Neural cell (in vitro differentiated cells): ENCODE measurements around the gene PTPRZ1. TPM values are rescaled to one million over a fixed set of nuclear protein-coding genes. Genes with fewer than 3 reads are reported as not detected.

Experiments
- H2AFZ ChIP-seq: fragments of 200-600, 300-800 bp; sonication (generic), shearing (Covaris generic); 2 replicates; pipeline ENCODE4 v1.6.0; 2014; ENCODE audit warnings: low read depth, mild to moderate bottlenecking, antibody characterized with exemption, low read length, moderate library complexity
- H3F3A ChIP-seq: fragments of 200-600 bp; shearing (Covaris generic); 2 replicates; pipeline ENCODE4 v1.6.1; 2016; ENCODE audit warnings: mild to moderate bottlenecking, moderate library complexity, mixed read lengths, antibody characterized with exemption, low read length; ENCODE audit not compliant: insufficient read depth, poor library complexity, severe bottlenecking
- H3K27ac ChIP-seq: fragments of 200-600, 300-800 bp; sonication (generic), shearing (Covaris generic); 2 replicates; pipeline ENCODE4 v1.5.1; 2014; ENCODE audit warnings: mild to moderate bottlenecking, low read length, moderate library complexity
- H3K27me3 ChIP-seq: fragments of 300-800, 200-600 bp; sonication (generic), shearing (Covaris generic); 2 replicates; pipeline ENCODE4 v1.6.0; 2014; ENCODE audit warnings: mild to moderate bottlenecking, low read depth, low read length, moderate library complexity; ENCODE audit not compliant: insufficient read depth
- H3K36me3 ChIP-seq: fragments of 300-800, 200-600 bp; sonication (generic), shearing (Covaris generic); 2 replicates; pipeline ENCODE4 v1.5.1; 2014; ENCODE audit warnings: mild to moderate bottlenecking, antibody characterized with exemption, low read length, moderate library complexity; ENCODE audit not compliant: insufficient read depth
- H3K4me2 ChIP-seq: fragments of 300-800, 200-600 bp; sonication (generic), shearing (Covaris generic); 2 replicates; pipeline ENCODE4 v1.6.0; 2014; ENCODE audit warnings: mild to moderate bottlenecking, low read length
- H3K4me3 ChIP-seq: fragments of 300-800, 200-600 bp; sonication (generic), shearing (Covaris generic); 2 replicates; pipeline ENCODE4 v1.5.1; 2014; ENCODE audit warnings: mild to moderate bottlenecking, low read length, moderate library complexity
- H3K79me2 ChIP-seq: fragments of 200-600 bp; shearing (Covaris generic); replicated peaks from 2 replicates; pipeline ENCODE4 v1.6.0; 2014; ENCODE audit warnings: mild to moderate bottlenecking, low read length, moderate library complexity; ENCODE audit not compliant: insufficient read depth
- H3K9ac ChIP-seq: fragments of 300-800, 200-600 bp; sonication (generic), shearing (Covaris generic); 2 replicates; pipeline ENCODE4 v1.6.1; 2016; ENCODE audit warnings: mild to moderate bottlenecking, low read length, mixed read lengths
- H3K9me2 ChIP-seq: fragments of 200-600 bp; shearing (Covaris generic); 2 replicates; pipeline ENCODE4 v1.6.1; 2016; ENCODE audit warnings: mild to moderate bottlenecking, low read length, mixed read lengths; ENCODE audit not compliant: insufficient read depth
- H3K9me3 ChIP-seq: fragments of 200-600, 300-800 bp; sonication (generic), shearing (Covaris generic); 2 replicates; pipeline ENCODE4 v1.6.1; 2016; ENCODE audit warnings: mild to moderate bottlenecking, mixed run types, low read length, moderate library complexity, mixed read lengths
- H4K20me1 ChIP-seq: fragments of 200-600 bp; shearing (Covaris generic); 2 replicates; pipeline ENCODE4 v1.6.1; 2016; ENCODE audit warnings: mild to moderate bottlenecking, mixed run types; ENCODE audit not compliant: insufficient read depth
- EP300 ChIP-seq: fragments of 450-650 bp; conservative IDR thresholded peaks from 2 replicates; pipeline ENCODE4 v1.6.1; 2014; ENCODE audit warnings: antibody characterized with exemption, mild to moderate bottlenecking, moderate library complexity; ENCODE audit not compliant: poor library complexity, severe bottlenecking
- EZH2 ChIP-seq: fragments of 200-600, 300-800 bp; shearing (Covaris generic), sonication (generic); IDR thresholded peaks from 2 replicates; pipeline ENCODE4 v1.6.1; 2014; ENCODE audit warnings: antibody characterized with exemption, low read length, borderline replicate concordance, mild to moderate bottlenecking; ENCODE audit not compliant: insufficient read depth, poor library complexity, severe bottlenecking
- MXI1 ChIP-seq: fragments of 450-650 bp; conservative IDR thresholded peaks from 2 replicates; pipeline ENCODE4 v1.6.1; 2014; ENCODE audit warnings: antibody characterized with exemption, mild to moderate bottlenecking; ENCODE audit not compliant: poor library complexity, severe bottlenecking
- POLR2AphosphoS5 ChIP-seq: IDR thresholded peaks from 2 replicates; pipeline ENCODE4 v1.6.1; 2012
- RAD21 ChIP-seq: fragments of 450-650 bp; conservative IDR thresholded peaks from 2 replicates; pipeline ENCODE4 v1.6.1; 2014; ENCODE audit warnings: antibody characterized with exemption, mild to moderate bottlenecking, moderate library complexity
- SMC3 ChIP-seq: fragments of 450-650 bp; conservative IDR thresholded peaks from 2 replicates; pipeline ENCODE4 v1.6.1; 2014; ENCODE audit warnings: antibody characterized with exemption, mild to moderate bottlenecking, moderate library complexity; ENCODE audit not compliant: poor library complexity
- TAF1 ChIP-seq: IDR thresholded peaks from 2 replicates; pipeline ENCODE4 v1.6.1; 2012; ENCODE audit warnings: low read depth
- polyA plus RNA-seq: library from polyadenylated mRNA; depleted of rRNA; stranded (reverse); fragments of >200 nt; gene quantifications from 2 replicates; pipeline ENCODE4 v1.2.3, GENCODE V29; 2014
- TF ChIP-seq, protein P1 (sequence below): IDR thresholded peaks from 2 replicates; pipeline ENCODE4 v1.6.1; 2012; ENCODE audit warnings: borderline replicate concordance
- TF ChIP-seq, protein P2 (sequence below): fragments of 450-650 bp; IDR thresholded peaks from 2 replicates; pipeline ENCODE4 v1.5.1; 2014; ENCODE audit warnings: antibody characterized with exemption, mild to moderate bottlenecking, moderate library complexity; ENCODE audit not compliant: poor library complexity, severe bottlenecking

PTPRZ1 gene
- polyA plus RNA-seq, 1 donor from 2014 or later: 11.8 TPM

DNA sequence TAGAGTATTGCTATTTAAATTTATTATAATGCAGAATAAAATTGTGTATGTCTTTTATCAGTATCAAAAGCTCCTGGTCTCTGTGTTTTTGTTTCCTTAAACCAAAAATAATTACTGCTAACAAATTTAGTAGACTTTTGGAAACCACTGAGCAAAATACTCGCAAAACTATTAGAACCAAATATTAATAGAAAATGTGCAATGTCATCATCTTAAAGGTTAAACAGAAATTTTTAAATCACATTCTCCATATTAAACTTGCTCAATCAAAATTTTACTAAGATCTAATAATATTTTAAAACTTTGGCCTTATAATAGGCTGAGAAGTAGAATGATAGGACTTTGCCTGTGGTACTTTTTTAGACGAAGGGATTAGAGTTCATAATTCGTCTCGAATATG is 222.7 kb downstream of the PTPRZ1 start:
- H3K27ac ChIP-seq: no peak overlapping the region
- H3K9me2 ChIP-seq: no peaks in the 10 kb centered on the region
- no peak overlapping the region for H2AFZ ChIP-seq
- H4K20me1 ChIP-seq: no peaks in the 10 kb centered on the region
- no peaks in the 10 kb centered on the region for H3K27me3 ChIP-seq
- no peaks in the 10 kb centered on the region for H3K36me3 ChIP-seq
- H3K4me2 ChIP-seq: no peak overlapping the region
- TF ChIP-seq MXI1 (no peak), TAF1 (no peak), POLR2AphosphoS5 (no peak)
- no peaks in the 10 kb centered on the region for H3K9me3 ChIP-seq
- no peak overlapping the region for H3K9ac ChIP-seq
- H3F3A ChIP-seq: no peaks in the 10 kb centered on the region
- H3K4me3 ChIP-seq: no peak overlapping the region
- no peaks in the 10 kb centered on the region for H3K79me2 ChIP-seq

DNA sequence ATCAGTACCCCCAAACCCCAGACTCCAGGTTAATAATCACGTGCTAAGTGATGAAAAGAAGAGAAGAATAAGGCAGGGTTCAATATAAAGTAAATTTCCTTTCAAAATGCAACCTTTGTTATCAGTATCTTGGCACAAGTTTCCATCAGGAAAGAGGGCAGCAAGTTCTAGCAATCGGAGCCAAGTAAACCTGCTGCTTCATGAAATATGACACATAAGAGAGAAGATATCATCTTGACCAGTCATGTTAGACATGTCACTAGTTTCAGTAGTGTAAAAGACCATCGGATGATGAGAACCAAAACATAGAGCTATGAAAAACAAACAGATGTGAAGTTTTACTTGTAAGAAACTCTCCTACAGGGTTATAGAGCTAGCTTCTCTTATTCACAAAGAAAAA is 227.1 kb downstream of the PTPRZ1 start:
- Histone ChIP-seq H2AFZ (no peak overlapping the region), H3K4me2 (no peak overlapping the region), H3K27ac (no peak overlapping the region), H3F3A (no peaks in the 10 kb centered on the region), H3K27me3 (no peaks in the 10 kb centered on the region), H3K9me3 (peaks cover 5% of the 10 kb centered on the region), H3K9ac (no peak overlapping the region), H3K9me2 (no peaks in the 10 kb centered on the region), H3K4me3 (no peak overlapping the region), H3K79me2 (no peaks in the 10 kb centered on the region), H4K20me1 (no peaks in the 10 kb centered on the region), H3K36me3 (no peaks in the 10 kb centered on the region)
- TF ChIP-seq, protein P1, sequence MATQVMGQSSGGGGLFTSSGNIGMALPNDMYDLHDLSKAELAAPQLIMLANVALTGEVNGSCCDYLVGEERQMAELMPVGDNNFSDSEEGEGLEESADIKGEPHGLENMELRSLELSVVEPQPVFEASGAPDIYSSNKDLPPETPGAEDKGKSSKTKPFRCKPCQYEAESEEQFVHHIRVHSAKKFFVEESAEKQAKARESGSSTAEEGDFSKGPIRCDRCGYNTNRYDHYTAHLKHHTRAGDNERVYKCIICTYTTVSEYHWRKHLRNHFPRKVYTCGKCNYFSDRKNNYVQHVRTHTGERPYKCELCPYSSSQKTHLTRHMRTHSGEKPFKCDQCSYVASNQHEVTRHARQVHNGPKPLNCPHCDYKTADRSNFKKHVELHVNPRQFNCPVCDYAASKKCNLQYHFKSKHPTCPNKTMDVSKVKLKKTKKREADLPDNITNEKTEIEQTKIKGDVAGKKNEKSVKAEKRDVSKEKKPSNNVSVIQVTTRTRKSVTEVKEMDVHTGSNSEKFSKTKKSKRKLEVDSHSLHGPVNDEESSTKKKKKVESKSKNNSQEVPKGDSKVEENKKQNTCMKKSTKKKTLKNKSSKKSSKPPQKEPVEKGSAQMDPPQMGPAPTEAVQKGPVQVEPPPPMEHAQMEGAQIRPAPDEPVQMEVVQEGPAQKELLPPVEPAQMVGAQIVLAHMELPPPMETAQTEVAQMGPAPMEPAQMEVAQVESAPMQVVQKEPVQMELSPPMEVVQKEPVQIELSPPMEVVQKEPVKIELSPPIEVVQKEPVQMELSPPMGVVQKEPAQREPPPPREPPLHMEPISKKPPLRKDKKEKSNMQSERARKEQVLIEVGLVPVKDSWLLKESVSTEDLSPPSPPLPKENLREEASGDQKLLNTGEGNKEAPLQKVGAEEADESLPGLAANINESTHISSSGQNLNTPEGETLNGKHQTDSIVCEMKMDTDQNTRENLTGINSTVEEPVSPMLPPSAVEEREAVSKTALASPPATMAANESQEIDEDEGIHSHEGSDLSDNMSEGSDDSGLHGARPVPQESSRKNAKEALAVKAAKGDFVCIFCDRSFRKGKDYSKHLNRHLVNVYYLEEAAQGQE: no peak
- TF ChIP-seq, protein P2, sequence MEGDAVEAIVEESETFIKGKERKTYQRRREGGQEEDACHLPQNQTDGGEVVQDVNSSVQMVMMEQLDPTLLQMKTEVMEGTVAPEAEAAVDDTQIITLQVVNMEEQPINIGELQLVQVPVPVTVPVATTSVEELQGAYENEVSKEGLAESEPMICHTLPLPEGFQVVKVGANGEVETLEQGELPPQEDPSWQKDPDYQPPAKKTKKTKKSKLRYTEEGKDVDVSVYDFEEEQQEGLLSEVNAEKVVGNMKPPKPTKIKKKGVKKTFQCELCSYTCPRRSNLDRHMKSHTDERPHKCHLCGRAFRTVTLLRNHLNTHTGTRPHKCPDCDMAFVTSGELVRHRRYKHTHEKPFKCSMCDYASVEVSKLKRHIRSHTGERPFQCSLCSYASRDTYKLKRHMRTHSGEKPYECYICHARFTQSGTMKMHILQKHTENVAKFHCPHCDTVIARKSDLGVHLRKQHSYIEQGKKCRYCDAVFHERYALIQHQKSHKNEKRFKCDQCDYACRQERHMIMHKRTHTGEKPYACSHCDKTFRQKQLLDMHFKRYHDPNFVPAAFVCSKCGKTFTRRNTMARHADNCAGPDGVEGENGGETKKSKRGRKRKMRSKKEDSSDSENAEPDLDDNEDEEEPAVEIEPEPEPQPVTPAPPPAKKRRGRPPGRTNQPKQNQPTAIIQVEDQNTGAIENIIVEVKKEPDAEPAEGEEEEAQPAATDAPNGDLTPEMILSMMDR: no peak
- TF ChIP-seq EZH2 (no peak), TAF1 (no peak), RAD21 (no peak), POLR2AphosphoS5 (no peak), SMC3 (no peak), EP300 (no peak)

DNA sequence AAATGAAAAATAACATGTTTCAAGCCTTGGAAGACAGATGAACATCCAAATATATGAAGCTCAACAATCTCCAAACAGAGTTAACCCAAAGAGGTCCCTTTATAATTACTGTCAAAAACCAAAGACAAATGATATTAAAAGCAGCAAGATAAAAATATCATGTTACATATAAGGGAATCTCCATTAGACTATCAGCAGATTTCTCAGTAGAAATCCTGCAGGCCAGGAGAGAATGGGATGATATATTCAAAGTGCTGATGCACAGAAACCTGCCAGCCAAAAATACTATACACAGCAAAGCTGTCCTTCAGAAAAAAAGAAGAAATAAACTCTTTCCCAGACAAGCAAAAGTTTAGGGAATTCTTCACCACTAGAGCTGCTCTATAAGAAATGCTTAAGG is 230.1 kb downstream of the PTPRZ1 start:
- no peak for TF ChIP-seq EP300
- TF ChIP-seq RAD21: no peak
- no peak for TF ChIP-seq SMC3
- no peak for TF ChIP-seq EZH2
- TF ChIP-seq, protein P2: no peak
- TF ChIP-seq MXI1: no peak
- TF ChIP-seq POLR2AphosphoS5: no peak
- Histone ChIP-seq H4K20me1 (no peaks in the 10 kb centered on the region), H3K9ac (no peak overlapping the region), H2AFZ (no peak overlapping the region), H3K9me3 (peaks cover 7% of the 10 kb centered on the region), H3F3A (no peaks in the 10 kb centered on the region), H3K36me3 (no peaks in the 10 kb centered on the region), H3K9me2 (no peaks in the 10 kb centered on the region), H3K27ac (no peak overlapping the region), H3K79me2 (no peaks in the 10 kb centered on the region), H3K27me3 (no peaks in the 10 kb centered on the region), H3K4me2 (no peak overlapping the region), H3K4me3 (no peak overlapping the region)
